GM04504 (cell line): Measurements from ENCODE around the gene DLK1.

ENCODE experiments used
- DNase-seq: peaks from one replicate; pipeline ENCODE4 v3.0.0-alpha.2; 2012; ENCODE audit warnings: low read depth

The DLK1 gene

DNA sequence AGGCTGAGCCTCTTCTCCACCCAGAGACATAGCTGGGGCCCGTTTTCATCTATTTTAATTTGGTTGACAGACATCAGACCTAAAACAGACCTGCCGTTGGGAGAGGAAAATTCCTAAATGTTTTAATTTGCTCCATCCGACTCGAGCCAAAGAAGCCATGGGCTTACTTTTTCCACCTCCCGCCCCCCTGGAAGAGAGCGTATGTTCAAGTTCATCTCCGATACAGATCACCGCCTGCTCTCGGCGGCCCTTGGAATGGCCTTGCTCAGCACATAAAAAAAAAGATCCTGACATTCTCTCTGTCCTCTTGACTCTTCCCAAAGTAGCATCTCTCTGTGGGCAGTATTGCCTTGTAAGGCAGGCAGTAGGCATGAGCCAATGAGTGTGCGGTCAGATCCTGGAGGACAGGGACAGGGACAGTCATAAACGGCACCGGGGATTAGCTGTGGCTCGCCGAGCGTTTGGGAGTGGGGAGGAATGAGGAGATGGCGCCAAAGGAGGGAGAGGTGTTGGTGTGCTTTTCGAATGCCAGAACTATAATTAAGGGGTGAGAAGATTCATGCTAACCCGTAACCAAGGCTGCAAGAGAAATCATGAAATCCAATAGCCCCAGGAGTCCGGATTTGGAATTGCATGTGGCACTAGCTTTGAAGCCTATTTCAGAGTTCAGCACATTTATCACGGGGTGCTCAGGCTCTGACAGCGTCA, 51.3 kb downstream of the DLK1 start:
- no peak for DNase-seq

DNA sequence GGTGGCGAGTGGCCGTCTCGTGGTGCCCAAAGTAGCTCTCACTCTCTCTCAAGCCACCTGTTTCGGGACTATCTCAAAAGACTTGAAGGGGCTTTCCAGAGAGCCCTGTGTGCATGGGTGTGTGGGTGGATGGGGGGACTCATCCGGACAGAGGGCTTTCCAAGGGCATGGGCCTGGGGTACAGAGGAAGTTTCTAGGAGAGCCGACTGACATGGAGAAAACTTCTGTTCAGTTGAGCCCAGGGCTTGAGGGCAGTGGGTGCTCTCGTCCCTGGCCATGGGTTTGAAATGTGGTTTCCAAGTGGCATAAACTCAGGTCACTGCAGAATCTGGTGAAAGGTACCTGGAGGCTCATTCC, 51.8 kb downstream of the DLK1 start:
- no peak for DNase-seq

DNA sequence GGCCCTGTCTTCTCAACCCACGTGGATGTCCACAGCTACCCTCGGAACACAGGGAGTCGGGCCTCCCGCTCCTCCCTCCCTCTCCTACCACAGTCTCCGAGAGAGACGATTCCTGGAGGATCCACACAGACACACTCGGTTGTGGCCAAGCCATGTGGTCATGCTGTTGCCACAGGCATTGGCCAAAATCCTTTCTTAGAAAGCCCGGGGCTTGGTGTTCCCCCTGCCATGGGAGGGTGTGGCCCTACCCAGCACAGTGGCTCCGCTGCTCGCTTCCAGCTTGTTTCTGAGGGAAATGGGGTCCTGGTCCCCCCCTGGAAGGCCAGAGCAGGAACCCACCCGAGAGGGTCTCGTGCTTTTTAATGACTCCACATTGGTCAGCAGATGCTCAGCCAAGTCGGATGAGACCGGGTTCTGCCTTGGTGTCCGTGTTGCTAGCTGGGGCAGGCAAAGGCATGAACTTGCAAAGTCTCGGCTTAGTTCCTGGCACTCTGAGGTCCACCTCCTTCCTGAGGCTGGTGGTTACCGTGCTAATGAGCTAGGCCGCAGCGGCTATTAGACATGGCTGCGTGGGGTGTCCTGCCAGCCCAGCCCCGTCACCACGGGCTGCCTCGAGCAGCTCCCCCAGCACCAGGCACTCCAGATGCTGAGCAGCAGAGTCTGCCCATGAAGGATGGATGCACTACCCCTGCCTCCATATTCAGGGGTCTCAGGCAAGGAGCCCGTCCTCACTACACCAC, 52.4 kb downstream of the DLK1 start:
- no peak for DNase-seq

GRCh38 chr14:100779691-100780080, 53.0 kb downstream of the DLK1 start:
- DNase-seq = no peak

GRCh38 chr14:100780246-100780645, 53.6 kb downstream of the DLK1 start:
- DNase-seq = no peak

DNA sequence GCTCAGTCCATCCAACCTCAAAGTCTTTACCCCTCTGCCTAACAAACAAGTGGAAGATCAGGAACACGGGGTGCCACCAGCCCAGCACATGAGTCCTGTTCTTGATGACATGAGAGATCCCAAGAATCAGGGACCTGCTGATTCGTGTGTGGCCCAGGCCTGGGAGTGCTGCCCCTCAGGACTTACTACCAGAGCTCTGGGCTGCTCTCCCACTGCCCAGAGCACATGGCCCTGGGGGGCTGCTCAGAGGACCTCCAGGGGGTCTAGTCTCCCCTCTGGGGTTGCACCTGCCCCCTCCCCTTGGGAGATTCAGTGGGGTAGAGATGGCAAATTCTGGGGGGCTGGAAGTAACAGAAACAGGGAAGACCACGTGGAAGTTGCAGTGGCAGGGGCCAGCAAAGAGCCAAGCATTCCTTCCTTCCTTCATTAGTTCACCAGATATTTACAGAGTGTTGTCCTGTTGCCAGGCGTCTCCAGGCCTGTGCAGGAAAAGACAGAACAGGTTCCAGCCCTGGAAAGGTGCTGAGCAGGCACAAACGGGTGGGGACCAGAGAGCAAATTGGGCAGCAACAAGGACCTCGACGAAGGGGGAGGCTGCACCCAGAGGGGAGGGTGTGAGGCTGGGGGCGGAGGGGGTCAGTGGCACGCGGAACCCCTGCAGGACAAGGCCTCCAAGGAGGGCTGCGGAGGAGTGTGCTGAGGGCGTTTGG, 54.1 kb downstream of the DLK1 start:
- no peak for DNase-seq

DNA sequence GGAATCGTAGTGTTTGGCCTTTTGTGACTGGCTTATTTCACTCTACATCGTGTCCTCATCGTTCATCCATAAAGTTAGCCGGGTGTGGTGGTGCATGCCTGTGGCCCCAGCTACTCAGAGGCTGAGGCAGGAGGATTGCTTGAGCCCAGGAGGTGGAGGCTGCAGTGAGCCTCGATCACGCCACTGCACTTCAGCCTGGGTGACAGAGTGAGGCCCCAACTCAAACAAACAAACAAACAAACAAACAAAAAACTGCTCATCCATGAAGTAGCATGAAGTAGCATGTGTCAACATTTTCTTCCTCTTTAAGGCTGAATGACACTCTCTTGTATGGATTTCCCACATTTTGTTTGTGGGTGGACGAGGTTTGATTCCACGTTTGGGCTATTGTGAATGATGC, 55.3 kb downstream of the DLK1 start:
- no peak for DNase-seq

DNA sequence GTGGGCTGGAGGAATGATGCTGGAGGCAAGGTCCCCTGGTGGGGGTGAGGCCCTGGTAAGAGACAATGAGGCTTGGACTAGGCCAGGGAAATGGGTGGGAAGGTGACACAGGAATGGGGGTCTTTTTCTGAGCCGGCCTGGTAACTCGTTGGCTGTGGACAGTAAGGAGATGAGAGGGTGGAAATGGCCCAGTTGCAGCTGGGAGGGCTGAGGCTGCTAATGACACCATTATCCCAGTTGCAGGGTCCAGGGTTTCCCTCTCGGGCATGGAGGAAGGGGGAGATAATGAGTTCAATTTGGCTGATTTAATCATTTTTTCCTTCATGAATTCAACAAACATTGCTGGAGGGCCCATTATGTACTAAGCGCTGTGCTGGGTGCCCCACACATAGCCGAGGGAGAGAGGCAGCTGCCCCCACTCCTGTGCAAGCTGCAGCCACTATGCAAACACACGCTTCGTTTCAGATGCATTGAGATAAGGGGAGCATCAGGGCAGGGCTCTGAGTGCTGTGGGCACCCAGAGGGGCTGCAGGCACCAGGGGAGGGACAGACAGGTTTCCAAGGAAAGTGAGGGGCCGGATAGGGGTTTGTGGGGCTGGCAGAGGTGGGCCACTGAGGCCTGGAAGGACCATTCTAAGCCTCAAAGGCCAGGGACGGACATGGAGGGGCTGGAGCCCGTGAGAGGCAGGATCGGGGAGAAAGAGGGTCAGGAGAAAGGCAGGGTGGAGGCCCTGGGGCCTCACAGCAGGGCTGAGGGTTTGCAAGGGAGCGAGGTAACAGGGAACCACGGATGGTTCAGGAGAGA, 56.0 kb downstream of the DLK1 start:
- no peak for DNase-seq

GRCh38 chr14:100783630-100784370, 57.1 kb downstream of the DLK1 start:
- DNase-seq = no peak

DNA sequence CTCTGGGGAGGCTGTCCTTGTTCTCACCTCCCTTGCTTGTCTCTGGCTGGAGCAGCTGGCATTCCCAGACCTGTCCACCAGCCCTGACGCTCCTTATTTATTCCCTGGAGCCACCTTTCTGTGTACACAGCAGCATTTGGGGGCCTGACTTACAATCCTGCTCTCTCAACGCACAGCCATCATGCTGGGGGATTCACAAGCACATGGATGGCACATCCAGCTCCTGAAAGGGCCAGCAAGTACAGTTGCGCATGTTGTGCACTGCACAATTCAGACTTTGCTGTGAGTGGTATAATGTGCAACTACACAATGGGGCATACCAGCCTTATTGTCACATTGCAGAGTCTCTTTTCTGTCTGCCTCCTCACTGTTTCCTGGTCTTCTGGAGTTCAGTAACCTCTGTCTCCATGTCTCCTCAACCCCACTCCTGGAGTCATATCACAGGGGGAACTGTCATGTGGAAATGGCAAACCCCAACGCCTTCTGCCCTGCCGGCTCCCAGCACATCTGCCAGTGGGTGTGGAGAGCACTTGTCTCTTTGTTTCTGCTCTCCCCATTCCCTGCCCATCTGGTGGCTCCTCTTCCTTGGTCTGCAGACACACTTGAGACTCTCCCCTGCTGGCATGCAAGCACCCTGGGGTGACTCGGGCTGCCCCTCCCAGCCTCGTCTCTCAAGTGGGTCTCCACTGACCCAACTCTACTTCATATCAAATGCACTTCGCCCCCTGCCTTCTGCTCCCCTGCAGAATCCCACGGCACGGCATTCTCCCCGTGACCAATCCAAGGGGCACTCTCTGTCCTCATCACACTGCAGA, 58.0 kb downstream of the DLK1 start:
- DNase-seq = no peak

GRCh38 chr14:100785338-100785615, 58.6 kb downstream of the DLK1 start:
- DNase-seq = no peak

- DNase-seq = no peak
Measured at GRCh38 chr14:100785626-100786025, 58.9 kb downstream of the DLK1 start.

DNA sequence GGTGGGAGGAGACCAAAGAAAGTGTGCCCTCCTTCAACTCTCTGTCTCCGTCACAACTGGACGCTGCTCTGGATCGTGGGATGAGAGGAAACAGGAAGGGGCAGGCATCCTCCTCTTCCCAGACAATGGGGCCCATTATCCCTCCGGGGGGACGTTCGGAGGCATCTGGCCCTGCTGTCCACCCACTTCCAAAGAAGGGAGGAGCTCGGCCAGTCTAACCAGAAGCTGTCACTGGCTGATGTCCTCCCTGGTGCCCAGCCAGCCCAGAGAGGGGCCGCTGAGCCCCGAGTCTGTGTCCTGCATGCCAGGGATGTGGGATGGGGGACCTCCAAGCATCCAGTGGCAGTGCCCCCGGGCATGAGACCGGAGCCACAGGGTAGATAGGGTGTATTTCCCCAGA, 59.4 kb downstream of the DLK1 start:
- no peak for DNase-seq

- DNase-seq = no peak
Measured at GRCh38 chr14:100786576-100787219, 60.0 kb downstream of the DLK1 start.

DNA sequence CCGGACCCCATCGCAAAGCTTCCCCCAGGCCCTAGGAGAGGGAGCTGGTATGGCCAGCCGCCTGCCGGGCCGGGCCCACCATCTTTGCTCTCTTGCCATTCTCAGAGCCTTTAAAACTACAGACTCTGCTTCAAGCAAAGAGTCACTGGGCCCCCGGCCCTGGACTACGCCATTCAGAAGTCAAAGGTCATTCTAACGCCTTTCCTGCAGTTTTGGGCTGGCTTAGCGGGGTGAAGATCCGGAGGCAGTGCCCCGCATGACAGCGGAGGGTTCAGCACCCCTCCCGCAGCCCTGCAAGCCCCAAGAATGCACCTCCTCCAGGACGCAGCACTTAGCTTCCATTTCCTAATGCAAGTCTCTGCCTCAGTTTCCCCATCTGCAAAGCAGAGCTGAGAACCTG, 61.0 kb downstream of the DLK1 start:
- DNase-seq = no peak
